Subcutaneous adipose tissue (tissue), 4 donors: Measurements from ENCODE around the gene APCDD1L. TPM values are rescaled to one million over a fixed set of nuclear protein-coding genes. Genes with fewer than 3 reads are reported as not detected.

Experiments
- total RNA-seq, 4 donors: library from RNA; depleted of rRNA; stranded (reverse); fragments of >200 nt; gene quantifications; one replicate each; pipeline ENCODE4 v1.1.0, GENCODE V29; 2016
- TF ChIP-seq, protein P1 (sequence below): fragments of 450-650 bp; IDR thresholded peaks from one replicate; pipeline ENCODE4 v1.5.1; 2016; ENCODE audit warnings: low read depth, mild to moderate bottlenecking, control low read depth, antibody characterized with exemption, moderate library complexity

The APCDD1L gene
- total RNA-seq, 4 donors from 2014 or later, result 0.17 to 0.22 TPM; not detected in 2

DNA sequence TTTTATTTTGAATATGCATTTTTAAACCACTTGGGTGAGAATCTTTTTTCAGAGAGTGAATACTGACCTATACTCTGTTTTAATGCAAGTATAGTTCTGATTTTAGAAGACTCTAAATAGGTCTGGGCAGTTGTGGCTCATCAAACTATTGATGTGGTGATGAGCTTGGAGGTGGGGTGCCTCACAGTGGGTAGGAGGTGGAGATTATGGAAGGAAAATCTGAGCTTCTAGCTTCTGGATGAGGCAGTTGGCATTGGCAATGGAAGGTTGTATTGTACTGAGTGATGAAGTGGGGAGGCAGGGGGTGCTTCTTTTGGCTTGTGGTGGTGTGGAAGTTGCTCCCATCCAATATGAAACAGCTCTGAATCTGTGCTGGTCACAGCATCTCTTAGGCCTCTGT is 73.5 kb downstream of the APCDD1L start:
- TF ChIP-seq, protein P1, sequence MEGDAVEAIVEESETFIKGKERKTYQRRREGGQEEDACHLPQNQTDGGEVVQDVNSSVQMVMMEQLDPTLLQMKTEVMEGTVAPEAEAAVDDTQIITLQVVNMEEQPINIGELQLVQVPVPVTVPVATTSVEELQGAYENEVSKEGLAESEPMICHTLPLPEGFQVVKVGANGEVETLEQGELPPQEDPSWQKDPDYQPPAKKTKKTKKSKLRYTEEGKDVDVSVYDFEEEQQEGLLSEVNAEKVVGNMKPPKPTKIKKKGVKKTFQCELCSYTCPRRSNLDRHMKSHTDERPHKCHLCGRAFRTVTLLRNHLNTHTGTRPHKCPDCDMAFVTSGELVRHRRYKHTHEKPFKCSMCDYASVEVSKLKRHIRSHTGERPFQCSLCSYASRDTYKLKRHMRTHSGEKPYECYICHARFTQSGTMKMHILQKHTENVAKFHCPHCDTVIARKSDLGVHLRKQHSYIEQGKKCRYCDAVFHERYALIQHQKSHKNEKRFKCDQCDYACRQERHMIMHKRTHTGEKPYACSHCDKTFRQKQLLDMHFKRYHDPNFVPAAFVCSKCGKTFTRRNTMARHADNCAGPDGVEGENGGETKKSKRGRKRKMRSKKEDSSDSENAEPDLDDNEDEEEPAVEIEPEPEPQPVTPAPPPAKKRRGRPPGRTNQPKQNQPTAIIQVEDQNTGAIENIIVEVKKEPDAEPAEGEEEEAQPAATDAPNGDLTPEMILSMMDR, result no peak

DNA sequence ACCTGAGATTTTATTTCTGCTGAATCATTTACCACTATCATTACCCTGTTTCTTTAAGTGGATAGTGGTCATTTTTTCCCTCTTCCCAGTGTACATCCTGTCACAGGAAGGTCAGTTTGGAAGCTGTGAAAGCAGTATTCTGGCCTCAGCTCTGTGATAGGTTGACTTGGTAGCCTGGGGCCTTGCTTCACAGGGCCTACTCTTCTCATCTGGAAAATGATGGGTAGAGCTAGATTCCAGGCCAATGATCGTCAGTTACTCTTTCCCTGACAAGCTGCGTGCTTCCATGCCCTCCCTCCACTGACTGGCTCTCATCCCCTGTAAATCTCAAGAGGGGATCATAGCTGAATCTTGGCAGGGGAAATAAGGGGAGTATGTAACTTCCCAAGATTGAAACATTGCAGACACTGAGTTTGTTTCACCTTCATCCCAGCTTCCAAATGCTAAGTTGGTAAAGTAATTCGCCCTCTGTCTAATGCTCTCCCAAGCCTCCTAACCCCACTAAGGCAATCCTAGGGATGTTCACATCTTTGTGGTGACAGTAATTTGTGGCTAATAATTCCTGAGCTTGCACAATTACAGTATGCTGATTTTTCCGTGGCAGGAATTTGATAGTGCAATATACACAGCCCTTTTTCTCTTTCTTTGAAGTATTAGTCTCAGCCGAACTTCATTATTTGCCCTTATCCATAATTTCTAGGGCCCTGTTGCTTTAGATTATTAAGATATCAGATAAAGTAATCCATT is 75.0 kb downstream of the APCDD1L start:
- TF ChIP-seq, protein P1, result no peak

DNA sequence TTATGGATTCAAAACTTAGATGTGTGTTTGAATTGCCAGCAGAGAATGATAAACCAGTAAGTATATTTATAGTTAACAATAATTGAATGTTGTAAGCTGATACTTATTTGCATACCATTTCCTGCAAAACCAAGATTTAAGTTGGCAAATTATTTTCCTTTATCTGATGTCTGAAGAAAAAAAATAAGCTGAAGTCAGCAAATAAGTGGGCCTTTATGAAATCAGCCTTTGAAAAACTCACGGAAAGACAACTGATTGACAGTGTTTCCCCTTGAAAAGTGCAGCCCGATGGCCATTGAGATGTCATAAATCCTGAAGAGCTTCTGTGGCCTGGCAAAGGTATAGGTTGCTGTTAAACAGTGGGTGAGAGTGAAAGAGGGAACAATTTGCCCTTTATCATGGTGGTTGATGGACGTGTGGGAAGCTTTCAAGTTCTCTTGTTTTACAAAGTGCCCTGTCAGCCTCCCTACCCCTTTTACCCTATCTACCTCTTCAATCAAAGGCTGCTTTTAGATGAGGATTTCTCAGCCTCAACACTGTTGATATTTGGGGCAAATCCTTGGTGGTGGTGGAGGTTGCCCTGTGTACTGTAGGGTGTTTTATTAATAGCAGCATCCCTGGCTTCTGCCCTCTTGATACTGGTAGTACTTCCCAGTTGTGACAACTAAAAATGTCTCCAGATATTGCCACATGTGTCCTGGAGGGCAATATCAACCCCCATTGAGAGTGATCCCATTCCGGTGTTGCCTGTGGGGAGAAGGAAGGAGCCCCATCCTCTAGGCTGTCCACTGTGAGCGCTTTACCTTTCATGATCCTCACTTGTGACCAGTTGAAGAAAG is 76.0 kb downstream of the APCDD1L start:
- TF ChIP-seq, protein P1, result no peak

- TF ChIP-seq, protein P1, result no peak
Measured at GRCh38 chr20:58436868-58437645, 78.1 kb downstream of the APCDD1L start.

GRCh38 chr20:58435237-58435636 is 80.0 kb downstream of the APCDD1L start:
- TF ChIP-seq, protein P1, result no peak

DNA sequence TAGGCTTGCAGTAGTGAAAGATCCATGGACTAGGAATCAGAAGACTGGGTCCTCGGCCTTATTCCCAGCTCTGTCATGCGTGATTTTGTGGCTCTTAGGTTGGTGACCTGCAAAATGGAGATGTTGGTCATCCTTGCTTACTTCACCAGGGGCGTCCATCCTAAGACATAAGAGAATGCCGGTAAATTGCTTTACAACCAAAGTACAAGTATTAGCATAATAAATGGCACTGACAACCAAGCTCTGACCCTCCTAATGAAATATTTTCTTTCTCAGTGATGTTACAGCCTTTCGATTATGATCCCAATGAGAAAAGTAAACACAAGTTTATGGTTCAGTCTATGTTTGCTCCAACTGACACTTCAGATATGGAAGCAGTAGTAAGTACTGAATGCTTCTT is 80.9 kb downstream of the APCDD1L start:
- TF ChIP-seq, protein P1, result no peak
